ENCODE data around the gene OR52W1. TPM values are rescaled to one million over a fixed set of nuclear protein-coding genes. Genes with fewer than 3 reads are reported as not detected.

Gene OR52W1
- total RNA-seq, 4 donors from 2014 or later = not detected

DNA sequence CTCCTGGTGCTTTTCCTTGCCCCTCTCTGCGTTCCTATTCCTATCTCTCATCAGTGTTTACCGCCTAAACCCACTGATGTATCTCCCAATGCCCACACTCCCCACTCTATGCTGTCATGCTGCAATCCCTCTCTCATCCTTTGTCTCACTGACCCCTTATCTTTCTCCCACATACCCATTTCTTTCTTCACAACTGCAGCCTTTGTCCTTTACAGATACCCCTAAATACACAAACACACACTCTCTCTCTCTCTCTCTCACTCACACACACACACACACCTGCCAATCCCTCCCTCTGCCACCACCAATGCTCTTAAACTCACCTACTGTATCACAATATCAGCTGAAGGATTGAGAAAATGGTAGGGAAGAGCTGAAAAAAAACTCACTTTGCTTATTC is 23.6 kb upstream of the OR52W1 start:
- H3K4me3 ChIP-seq = no peak overlapping the region
- no peak for DNase-seq
- H3K27ac ChIP-seq = no peak overlapping the region
- no peaks in the 10 kb centered on the region for H3K36me3 ChIP-seq
- no peaks in the 10 kb centered on the region for H3K4me1 ChIP-seq
- H3K9me3 ChIP-seq = no peaks in the 10 kb centered on the region
- no peaks in the 10 kb centered on the region for H3K27me3 ChIP-seq
- TF ChIP-seq POLR2A (IDR thresholded peaks at IDR 0.05) = no peak
- TF ChIP-seq, protein P1, sequence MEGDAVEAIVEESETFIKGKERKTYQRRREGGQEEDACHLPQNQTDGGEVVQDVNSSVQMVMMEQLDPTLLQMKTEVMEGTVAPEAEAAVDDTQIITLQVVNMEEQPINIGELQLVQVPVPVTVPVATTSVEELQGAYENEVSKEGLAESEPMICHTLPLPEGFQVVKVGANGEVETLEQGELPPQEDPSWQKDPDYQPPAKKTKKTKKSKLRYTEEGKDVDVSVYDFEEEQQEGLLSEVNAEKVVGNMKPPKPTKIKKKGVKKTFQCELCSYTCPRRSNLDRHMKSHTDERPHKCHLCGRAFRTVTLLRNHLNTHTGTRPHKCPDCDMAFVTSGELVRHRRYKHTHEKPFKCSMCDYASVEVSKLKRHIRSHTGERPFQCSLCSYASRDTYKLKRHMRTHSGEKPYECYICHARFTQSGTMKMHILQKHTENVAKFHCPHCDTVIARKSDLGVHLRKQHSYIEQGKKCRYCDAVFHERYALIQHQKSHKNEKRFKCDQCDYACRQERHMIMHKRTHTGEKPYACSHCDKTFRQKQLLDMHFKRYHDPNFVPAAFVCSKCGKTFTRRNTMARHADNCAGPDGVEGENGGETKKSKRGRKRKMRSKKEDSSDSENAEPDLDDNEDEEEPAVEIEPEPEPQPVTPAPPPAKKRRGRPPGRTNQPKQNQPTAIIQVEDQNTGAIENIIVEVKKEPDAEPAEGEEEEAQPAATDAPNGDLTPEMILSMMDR (IDR thresholded peaks at IDR 0.05) = no peak

DNA sequence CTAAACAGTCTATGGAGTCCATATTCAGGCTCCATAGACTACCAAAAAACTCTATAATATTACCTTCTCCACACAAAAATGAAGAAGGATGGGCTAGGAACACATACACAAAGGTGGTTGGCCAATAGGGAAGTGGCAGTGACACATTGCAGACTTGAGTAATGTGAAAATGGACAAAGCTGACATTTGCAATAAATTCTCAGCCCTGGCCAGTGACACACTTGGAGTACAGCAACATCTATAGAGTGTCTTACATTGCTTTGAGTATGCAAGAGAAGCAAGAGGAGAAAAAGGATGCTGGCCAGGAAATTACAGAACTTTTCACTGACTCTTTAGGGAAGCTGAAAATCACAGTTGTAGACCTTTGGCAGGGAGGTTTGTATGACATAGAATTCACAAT is 7.3 kb upstream of the OR52W1 start:
- H3K27me3 ChIP-seq = no peaks in the 10 kb centered on the region
- no peaks in the 10 kb centered on the region for H3K36me3 ChIP-seq
- no peak overlapping the region for H3K27ac ChIP-seq
- H3K4me3 ChIP-seq = no peak overlapping the region
- TF ChIP-seq, protein P1 (IDR thresholded peaks at IDR 0.05) = no peak
- TF ChIP-seq POLR2A (IDR thresholded peaks at IDR 0.05) = no peak
- H3K9me3 ChIP-seq = no peaks in the 10 kb centered on the region
- DNase-seq = no peak
- H3K4me1 ChIP-seq = no peaks in the 10 kb centered on the region

DNA sequence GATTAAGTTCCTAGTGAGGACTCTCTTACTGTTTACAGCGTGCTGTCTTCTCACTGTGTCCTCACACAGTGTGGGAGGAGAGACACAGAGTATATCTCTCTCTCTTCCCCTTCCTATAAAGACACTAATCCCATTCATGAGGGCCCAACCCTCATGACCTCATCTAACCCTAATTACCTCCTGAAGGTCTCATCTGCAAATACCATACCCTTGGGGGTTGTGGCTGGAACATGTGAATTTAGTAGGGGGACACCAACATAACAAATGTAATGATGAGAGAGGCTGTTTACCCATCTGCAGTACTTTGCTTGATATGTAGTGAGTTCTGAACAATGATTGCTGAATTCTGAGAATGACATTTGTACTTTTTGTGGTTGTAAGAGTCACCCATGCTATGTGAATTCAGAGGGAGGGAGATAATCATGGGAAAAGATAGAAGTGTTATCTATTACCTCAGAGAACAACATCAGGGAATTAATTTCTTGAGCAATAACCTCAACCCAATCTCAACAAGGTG is 4.9 kb upstream of the OR52W1 start:
- Histone ChIP-seq H3K27ac (no peak overlapping the region), H3K9me3 (no peaks in the 10 kb centered on the region), H3K36me3 (no peaks in the 10 kb centered on the region), H3K4me1 (no peaks in the 10 kb centered on the region), H3K27me3 (no peaks in the 10 kb centered on the region), H3K4me3 (no peak overlapping the region)
- no peak for DNase-seq
- TF ChIP-seq, protein P1 (IDR thresholded peaks at IDR 0.05) = no peak
- TF ChIP-seq POLR2A (IDR thresholded peaks at IDR 0.05) = no peak

DNA sequence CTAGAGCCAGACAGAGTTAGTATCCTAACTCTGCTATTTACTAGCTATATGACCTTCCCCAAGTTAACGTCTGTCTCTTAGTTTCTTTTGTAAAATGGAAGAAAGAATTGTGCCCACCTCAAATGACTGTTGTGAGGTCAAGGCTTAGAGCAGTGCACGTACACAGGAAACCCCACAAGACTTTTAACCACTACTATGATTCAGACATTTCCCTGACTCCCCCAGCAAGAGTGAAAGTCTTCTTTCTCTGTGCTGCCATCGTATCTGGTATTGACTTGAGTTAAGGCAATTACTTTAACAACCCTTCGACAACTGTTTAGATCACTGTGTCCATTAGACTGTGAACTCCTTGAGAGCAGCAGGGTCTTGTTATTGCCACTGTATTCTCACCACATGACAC is 2.6 kb upstream of the OR52W1 start:
- no peak overlapping the region for H3K27ac ChIP-seq
- no peak for DNase-seq
- no peak overlapping the region for H3K4me3 ChIP-seq
- no peaks in the 10 kb centered on the region for H3K9me3 ChIP-seq
- no peaks in the 10 kb centered on the region for H3K4me1 ChIP-seq
- H3K36me3 ChIP-seq = no peaks in the 10 kb centered on the region
- H3K27me3 ChIP-seq = no peaks in the 10 kb centered on the region
- TF ChIP-seq POLR2A (IDR thresholded peaks at IDR 0.05) = no peak
- TF ChIP-seq, protein P1 (IDR thresholded peaks at IDR 0.05) = no peak

DNA sequence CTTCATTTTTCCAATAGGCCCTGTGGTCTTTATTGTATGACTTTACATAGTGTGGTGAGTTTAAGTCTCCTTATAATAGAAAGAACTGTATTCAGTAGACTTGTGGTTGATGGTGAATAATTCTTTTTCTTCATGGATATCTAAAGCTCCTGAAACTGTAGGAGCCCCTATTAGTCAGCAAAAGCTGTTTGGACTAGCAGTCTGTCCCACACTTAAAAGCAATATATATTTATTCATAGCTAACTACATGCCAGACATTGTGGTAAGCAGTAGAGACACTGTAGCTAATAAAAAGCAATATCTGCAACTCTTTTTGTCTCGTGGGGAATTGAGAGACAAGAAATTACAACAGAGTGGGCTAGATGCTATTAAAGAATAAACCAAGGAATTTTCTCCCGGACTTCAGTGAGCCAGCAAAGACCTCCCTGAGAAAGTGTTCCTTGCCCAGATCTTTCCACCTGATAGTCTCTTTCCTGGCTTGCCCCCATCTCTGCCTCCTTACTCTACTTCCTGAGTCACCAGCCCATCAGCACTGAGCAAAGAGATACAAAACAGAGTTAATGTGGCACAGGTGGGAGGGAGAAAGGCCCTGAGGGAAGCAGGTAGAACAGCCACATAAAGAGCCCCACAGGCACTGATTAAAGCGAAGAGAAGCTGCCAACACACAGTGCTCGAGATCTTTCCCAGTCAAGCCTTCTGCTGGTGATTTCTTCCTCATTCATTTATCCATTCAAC is 1.4 kb upstream of the OR52W1 start:
- Histone ChIP-seq H3K4me1 (no peaks in the 10 kb centered on the region), H3K27ac (no peak overlapping the region), H3K27me3 (no peaks in the 10 kb centered on the region), H3K36me3 (peaks cover 0 to 1% (median 0%) of the 10 kb centered on the region in 3 donors), H3K9me3 (no peaks in the 10 kb centered on the region), H3K4me3 (no peak overlapping the region)
- TF ChIP-seq POLR2A (IDR thresholded peaks at IDR 0.05) = no peak
- TF ChIP-seq, protein P1 (IDR thresholded peaks at IDR 0.05) = no peak
- DNase-seq = no peak

All from Peyer's patch (tissue), 4 donors.